Endodermal cell (in vitro differentiated cells): ENCODE data around the gene SP3. TPM values are rescaled to one million over a fixed set of nuclear protein-coding genes. Genes with fewer than 3 reads are reported as not detected.

ENCODE experiments used
- DNase-seq: peaks from one replicate; pipeline ENCODE4 v3.0.0-alpha.2; 2017
- H3K27ac ChIP-seq: 2 replicates; pipeline ENCODE4 v1.5.1; 2013; ENCODE audit warnings: mild to moderate bottlenecking, low read depth, low read length, moderate library complexity
- H3K27me3 ChIP-seq: 2 replicates; pipeline ENCODE4 v1.6.1; 2013; ENCODE audit warnings: mild to moderate bottlenecking, low read length, moderate library complexity; ENCODE audit not compliant: insufficient read depth, control insufficient read depth, poor library complexity, severe bottlenecking
- H3K36me3 ChIP-seq: 2 replicates; pipeline ENCODE4 v1.7.0; 2013; ENCODE audit warnings: mild to moderate bottlenecking, low read length, moderate library complexity; ENCODE audit not compliant: control insufficient read depth, insufficient read depth
- H3K4me1 ChIP-seq: one replicate; pipeline ENCODE4 v1.7.0; 2013; ENCODE audit warnings: low read length; ENCODE audit not compliant: control insufficient read depth, insufficient read depth
- H3K4me3 ChIP-seq: 2 replicates; pipeline ENCODE4 v1.5.1; 2013; ENCODE audit warnings: mild to moderate bottlenecking, low read length, moderate library complexity
- H3K9ac ChIP-seq: 2 replicates; pipeline ENCODE4 v1.6.1; 2013; ENCODE audit warnings: mild to moderate bottlenecking, low read length, moderate library complexity; ENCODE audit not compliant: poor library complexity, severe bottlenecking; ENCODE audit errors: extremely low read depth
- H3K9me3 ChIP-seq: 2 replicates; pipeline ENCODE4 v1.6.1; 2013; ENCODE audit warnings: mild to moderate bottlenecking, low read length, moderate library complexity; ENCODE audit not compliant: control insufficient read depth
- H3K27ac Mint-ChIP-seq: 2 replicates; pipeline ENCODE4 v1.8.0; 2020; ENCODE audit warnings: mixed read lengths
- H3K27me3 Mint-ChIP-seq: 2 replicates; pipeline ENCODE4 v1.8.0; 2021; ENCODE audit warnings: mild to moderate bottlenecking, mixed read lengths; ENCODE audit not compliant: insufficient read depth
- H3K36me3 Mint-ChIP-seq: 2 replicates; pipeline ENCODE4 v1.8.0; 2020; ENCODE audit warnings: low read depth, mixed read lengths
- H3K4me1 Mint-ChIP-seq: 2 replicates; pipeline ENCODE4 v1.8.0; 2020; ENCODE audit warnings: mixed read lengths
- H3K4me3 Mint-ChIP-seq: 2 replicates; pipeline ENCODE4 v1.8.0; 2020; ENCODE audit warnings: mild to moderate bottlenecking, moderate library complexity, mixed read lengths
- H3K9me3 Mint-ChIP-seq: 2 replicates; pipeline ENCODE4 v1.8.0; 2020; ENCODE audit warnings: mild to moderate bottlenecking, mixed read lengths
- CTCF ChIP-seq: fragments of 200-600 bp; sonication (generic); conservative IDR thresholded peaks from 2 replicates; pipeline ENCODE4 v1.5.0; 2021; ENCODE audit warnings: antibody characterized with exemption, mild to moderate bottlenecking
- WGBS, 2 experiments: methylation state at CpG; one replicate each; pipeline versions ENCODE4 v1.1.5 to v1.1.7; 2013; ENCODE audit warnings: missing lambda C conversion rate in 2 of 2, mixed read lengths in 1 of 2; ENCODE audit not compliant: insufficient coverage in 1 of 2, insufficient read length in 1 of 2; 5-methylcytosine and 5-hydroxymethylcytosine counted together
- total RNA-seq, 2 donors: library from RNA; stranded (reverse); fragmentation: NEBNext Ultra II Directional in 1 of 2; extraction: Animal tissue kit (Norgen Biotek cat#: 25700) in 1 of 2; gene quantifications; 2 replicates in 1 of 2; 3 replicates in 1 of 2; pipeline ENCODE4 v1.2.1, GENCODE V29; 2021

SP3 gene
- total RNA-seq, 2 donors from 2014 or later, result 80.2 to 83.7 TPM

GRCh38 chr2:173997753-173998152 is 32.6 kb upstream of the SP3 start:
- Histone ChIP-seq H3K27ac (no peak overlapping the region), H3K36me3 (no peaks in the 10 kb centered on the region), H3K27me3 (no peaks in the 10 kb centered on the region), H3K4me3 (no peak overlapping the region), H3K4me1 (peaks cover 5% of the 10 kb centered on the region), H3K9me3 (no peaks in the 10 kb centered on the region), H3K9ac (no peak overlapping the region)
- H3K9me3 Mint-ChIP-seq, result no peaks in the 10 kb centered on the region
- H3K36me3 Mint-ChIP-seq, result no peaks in the 10 kb centered on the region
- H3K4me3 Mint-ChIP-seq, result no peak overlapping the region
- H3K4me1 Mint-ChIP-seq, result peaks cover 5% of the 10 kb centered on the region
- DNase-seq, result no peak
- WGBS, 2 experiments, result 92 to 93% methylated on average over 2 of the region's 2 CpGs
- no peak overlapping the region for H3K27ac Mint-ChIP-seq
- no peak for TF ChIP-seq CTCF
- peaks cover 2% of the 10 kb centered on the region for H3K27me3 Mint-ChIP-seq

- Histone ChIP-seq H3K27me3 (no peaks in the 10 kb centered on the region), H3K27ac (no peak overlapping the region), H3K4me1 (peaks cover 5% of the 10 kb centered on the region), H3K4me3 (no peak overlapping the region), H3K9ac (no peak overlapping the region), H3K9me3 (no peaks in the 10 kb centered on the region), H3K36me3 (no peaks in the 10 kb centered on the region)
- no peak for TF ChIP-seq CTCF
- Mint-ChIP-seq H3K4me3 (no peak overlapping the region), H3K27me3 (peaks cover 2% of the 10 kb centered on the region), H3K36me3 (no peaks in the 10 kb centered on the region), H3K9me3 (no peaks in the 10 kb centered on the region), H3K27ac (no peak overlapping the region), H3K4me1 (peaks cover 5% of the 10 kb centered on the region)
- WGBS, 2 experiments, result 91 to 98% methylated on average over 6 to 7 of the region's 7 CpGs
- no peak for DNase-seq
These were observed 32.1 kb upstream of the SP3 start for GRCh38 chr2:173997269-173997668.

GRCh38 chr2:173996766-173997165 is 31.6 kb upstream of the SP3 start:
- no peaks in the 10 kb centered on the region for H3K36me3 ChIP-seq
- WGBS, 2 experiments, result 65% methylated on average over 2 of the region's 2 CpGs; no CpG with 5 or more reads in 1 of the 2 experiments
- H3K9me3 ChIP-seq, result no peaks in the 10 kb centered on the region
- no peak overlapping the region for H3K4me3 ChIP-seq
- H3K27me3 Mint-ChIP-seq, result peaks cover 2% of the 10 kb centered on the region
- peaks cover 5% of the 10 kb centered on the region for H3K4me1 ChIP-seq
- H3K36me3 Mint-ChIP-seq, result no peaks in the 10 kb centered on the region
- no peak overlapping the region for H3K4me3 Mint-ChIP-seq
- no peaks in the 10 kb centered on the region for H3K9me3 Mint-ChIP-seq
- TF ChIP-seq CTCF, result no peak
- H3K27ac Mint-ChIP-seq, result no peak overlapping the region
- H3K9ac ChIP-seq, result no peak overlapping the region
- no peaks in the 10 kb centered on the region for H3K27me3 ChIP-seq
- H3K27ac ChIP-seq, result no peak overlapping the region
- DNase-seq, result no peak
- peaks cover 5% of the 10 kb centered on the region for H3K4me1 Mint-ChIP-seq
